22Rv1 (cell line): ENCODE data around the gene DRD4.

ENCODE experiments used
- CTCF ChIP-seq: fragments of 450-650 bp; IDR thresholded peaks from 2 replicates; pipeline ENCODE4 v1.5.1; 2017; ENCODE audit warnings: mild to moderate bottlenecking
- ZFX ChIP-seq: fragments of 450-650 bp; IDR thresholded peaks from 2 replicates; pipeline ENCODE4 v1.6.1; 2017; ENCODE audit warnings: antibody characterized with exemption, borderline replicate concordance

GRCh38 chr11:601573-602245 is 35.4 kb upstream of the DRD4 start:
- TF ChIP-seq ZFX (no peak), CTCF (no peak)
